Neutrophil (primary cell): Measurements from ENCODE around the gene SYTL3.

Experiments used
- H3K27ac ChIP-seq: fragments of 200-600 bp; sonication (generic); 2 replicates; pipeline ENCODE4 v1.5.1; 2016; ENCODE audit warnings: mild to moderate bottlenecking, moderate library complexity
- H3K27me3 ChIP-seq: fragments of 200-600 bp; sonication (generic); 2 replicates; pipeline ENCODE4 v1.6.0; 2016; ENCODE audit warnings: mild to moderate bottlenecking
- H3K36me3 ChIP-seq: fragments of 200-600 bp; sonication (generic); 2 replicates; pipeline ENCODE4 v1.5.1; 2017
- H3K4me1 ChIP-seq, 2 experiments: fragments of 200-600 bp in 1 of 2; sonication (generic) in 1 of 2; 1 replicate in 1 of 2; 2 replicates in 1 of 2; pipeline versions ENCODE4 v1.5.1 to v1.6.1; 2013 to 2016; ENCODE audit warnings: low read depth in 1 of 2, low read length in 1 of 2, mild to moderate bottlenecking in 1 of 2, moderate library complexity in 1 of 2; ENCODE audit not compliant: control insufficient read depth in 1 of 2, insufficient read depth in 1 of 2
- H3K4me3 ChIP-seq, 2 experiments: fragments of 200-600 bp in 1 of 2; sonication (generic) in 1 of 2; 1 replicate in 1 of 2; 2 replicates in 1 of 2; pipeline ENCODE4 v1.5.1; 2013 to 2016; ENCODE audit warnings: low read depth in 1 of 2, low read length in 1 of 2, mild to moderate bottlenecking in 1 of 2, moderate library complexity in 1 of 2
- H3K9me3 ChIP-seq: fragments of 200-600 bp; sonication (generic); 2 replicates; pipeline ENCODE4 v1.5.1; 2016
- TF ChIP-seq, protein P1 (sequence below): fragments of 200-600 bp; sonication (generic); IDR thresholded peaks from 2 replicates; pipeline ENCODE4 v1.5.1; 2016; ENCODE audit warnings: antibody characterized with exemption

The SYTL3 gene

DNA sequence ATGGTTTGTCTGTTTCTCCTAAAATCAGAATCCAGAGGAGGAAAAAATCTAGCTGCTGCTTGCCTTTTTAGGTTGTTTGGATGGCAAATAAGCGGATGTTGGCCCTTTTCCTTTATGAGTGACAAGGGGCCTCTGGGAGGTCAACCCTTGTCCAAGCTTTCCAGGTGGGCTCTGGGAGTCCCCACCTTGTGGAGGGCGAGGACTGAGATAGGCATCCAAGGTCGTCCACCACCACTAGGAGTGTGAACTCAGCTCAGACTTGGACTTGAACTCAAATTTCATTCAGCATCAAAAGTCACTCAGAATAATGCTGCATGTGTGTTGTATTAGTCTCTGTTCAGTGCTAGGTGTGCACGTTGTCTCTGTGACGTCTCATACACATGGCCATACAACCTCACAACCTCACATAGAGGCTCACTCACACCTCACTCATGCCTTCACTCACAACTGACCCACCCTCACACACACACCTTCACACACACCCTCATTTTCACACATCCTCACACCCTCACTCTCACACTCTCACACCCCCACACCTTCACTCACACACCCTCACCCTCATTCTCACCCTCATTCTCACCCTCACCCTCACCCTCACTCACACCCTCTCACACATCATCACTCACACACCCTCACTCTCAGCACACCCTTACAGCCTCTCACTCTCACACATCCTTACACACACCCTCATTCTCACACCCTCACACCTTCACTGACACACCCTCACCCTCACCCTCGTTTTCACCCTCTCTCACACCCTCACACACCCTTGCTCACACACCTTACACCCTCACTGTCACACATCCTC is 23.3 kb upstream of the SYTL3 start:
- H3K4me3 ChIP-seq = no peak overlapping the region
- TF ChIP-seq, protein P1, sequence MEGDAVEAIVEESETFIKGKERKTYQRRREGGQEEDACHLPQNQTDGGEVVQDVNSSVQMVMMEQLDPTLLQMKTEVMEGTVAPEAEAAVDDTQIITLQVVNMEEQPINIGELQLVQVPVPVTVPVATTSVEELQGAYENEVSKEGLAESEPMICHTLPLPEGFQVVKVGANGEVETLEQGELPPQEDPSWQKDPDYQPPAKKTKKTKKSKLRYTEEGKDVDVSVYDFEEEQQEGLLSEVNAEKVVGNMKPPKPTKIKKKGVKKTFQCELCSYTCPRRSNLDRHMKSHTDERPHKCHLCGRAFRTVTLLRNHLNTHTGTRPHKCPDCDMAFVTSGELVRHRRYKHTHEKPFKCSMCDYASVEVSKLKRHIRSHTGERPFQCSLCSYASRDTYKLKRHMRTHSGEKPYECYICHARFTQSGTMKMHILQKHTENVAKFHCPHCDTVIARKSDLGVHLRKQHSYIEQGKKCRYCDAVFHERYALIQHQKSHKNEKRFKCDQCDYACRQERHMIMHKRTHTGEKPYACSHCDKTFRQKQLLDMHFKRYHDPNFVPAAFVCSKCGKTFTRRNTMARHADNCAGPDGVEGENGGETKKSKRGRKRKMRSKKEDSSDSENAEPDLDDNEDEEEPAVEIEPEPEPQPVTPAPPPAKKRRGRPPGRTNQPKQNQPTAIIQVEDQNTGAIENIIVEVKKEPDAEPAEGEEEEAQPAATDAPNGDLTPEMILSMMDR = no peak
- no peak overlapping the region for H3K27ac ChIP-seq
- no peaks in the 10 kb centered on the region for H3K9me3 ChIP-seq
- H3K27me3 ChIP-seq = no peaks in the 10 kb centered on the region
- no peaks in the 10 kb centered on the region for H3K4me1 ChIP-seq
- peaks cover 76% of the 10 kb centered on the region for H3K36me3 ChIP-seq

GRCh38 chr6:158627168-158627939 is 22.5 kb upstream of the SYTL3 start:
- TF ChIP-seq, protein P1 = no peak
- Histone ChIP-seq H3K27me3 (no peaks in the 10 kb centered on the region), H3K9me3 (no peaks in the 10 kb centered on the region), H3K36me3 (peaks cover 76% of the 10 kb centered on the region), H3K27ac (no peak overlapping the region), H3K4me3 (no peak overlapping the region), H3K4me1 (peaks cover 0 to 3% of the 10 kb centered on the region in 2 experiments)

- Histone ChIP-seq H3K27ac (no peak overlapping the region), H3K4me1 (peaks cover 0 to 4% of the 10 kb centered on the region in 2 experiments), H3K9me3 (no peaks in the 10 kb centered on the region), H3K27me3 (no peaks in the 10 kb centered on the region), H3K36me3 (peaks cover 79% of the 10 kb centered on the region), H3K4me3 (no peak overlapping the region)
- TF ChIP-seq, protein P1 = no peak
Observed at GRCh38 chr6:158627940-158628211, 22.0 kb upstream of the SYTL3 start.

DNA sequence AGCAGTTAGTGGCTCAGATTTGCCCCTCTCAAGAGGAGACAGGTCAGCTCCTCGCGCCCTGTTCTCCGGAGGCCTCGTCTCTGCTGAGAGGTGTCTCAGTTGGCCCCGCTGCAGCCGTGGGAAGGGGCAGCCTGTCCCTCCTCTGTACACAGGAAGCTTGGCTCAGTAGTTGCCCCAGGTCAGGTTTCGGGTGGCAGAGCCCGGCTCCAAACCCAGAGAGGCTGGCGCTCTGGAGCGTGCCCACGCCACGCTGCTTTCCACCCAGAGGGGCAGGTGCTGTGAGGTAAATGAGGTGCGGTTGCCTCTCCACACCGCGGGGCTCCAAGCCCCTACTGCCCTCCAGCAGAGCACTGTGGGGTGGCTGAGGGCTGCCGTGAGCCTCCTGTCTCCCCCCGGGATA is 21.3 kb upstream of the SYTL3 start:
- TF ChIP-seq, protein P1 = no peak
- no peak overlapping the region for H3K27ac ChIP-seq
- H3K4me3 ChIP-seq = no peak overlapping the region
- no peaks in the 10 kb centered on the region for H3K27me3 ChIP-seq
- H3K4me1 ChIP-seq = peaks cover 0 to 4% of the 10 kb centered on the region in 2 experiments
- H3K9me3 ChIP-seq = no peaks in the 10 kb centered on the region
- peaks cover 86% of the 10 kb centered on the region for H3K36me3 ChIP-seq

GRCh38 chr6:158629367-158630221 is 20.3 kb upstream of the SYTL3 start:
- Histone ChIP-seq H3K4me1 (peaks cover 0 to 4% of the 10 kb centered on the region in 2 experiments), H3K27me3 (no peaks in the 10 kb centered on the region), H3K4me3 (no peak overlapping the region), H3K36me3 (peaks cover 88% of the 10 kb centered on the region), H3K9me3 (no peaks in the 10 kb centered on the region), H3K27ac (no peak overlapping the region)
- TF ChIP-seq, protein P1 = no peak
